SK-N-SH (cell line): ENCODE data around the gene ARHGAP23. TPM values are rescaled to one million over a fixed set of nuclear protein-coding genes. Genes with fewer than 3 reads are reported as not detected.

Experiments
- CTCF ChIA-PET: fragments of 300-600, 350-600 bp; formaldehyde crosslinking; extraction: SDS; loops from one replicate; lab custom pipeline; 2021; lab: Yijun Ruan, JAX
- POLR2A ChIA-PET: fragments of 350-600 bp; sonication (Branson Sonifier 250); formaldehyde crosslinking; extraction: SDS; loops from one replicate; lab custom pipeline; 2020; ENCODE audit warnings: antibody characterized with exemption, inconsistent platforms; lab: Yijun Ruan, JAX
- DNase-seq: peaks from one replicate; pipeline ENCODE4 v3.0.0; 2012
- H2AFZ ChIP-seq: fragments of 200-600 bp; sonication (generic); 2 replicates; pipeline ENCODE4 v1.8.1; 2016; ENCODE audit warnings: antibody characterized with exemption, mild to moderate bottlenecking, low read depth
- H3F3A ChIP-seq: fragments of 200-600 bp; sonication (generic); replicated peaks from 2 replicates; pipeline ENCODE3; 2016; ENCODE audit warnings: antibody characterized with exemption, mild to moderate bottlenecking; ENCODE audit not compliant: insufficient read depth
- H3K27ac ChIP-seq, 2 experiments: fragments of 200-500 bp in 1 of 2; fragments of 200-600 bp in 1 of 2; sonication (Bioruptor generic) in 1 of 2; sonication (generic), shearing (Covaris generic) in 1 of 2; 2 replicates each; pipeline versions ENCODE4 v1.5.1 to v1.6.1; 2014 to 2016; ENCODE audit warnings: low read depth in 2 of 2, inconsistent platforms in 1 of 2, low read length in 1 of 2, mild to moderate bottlenecking in 1 of 2, mixed read lengths in 1 of 2
- H3K27me3 ChIP-seq: fragments of 200-600 bp; sonication (generic), shearing (Covaris generic); 2 replicates; pipeline ENCODE4 v1.6.1; 2016; ENCODE audit warnings: mixed run types; ENCODE audit not compliant: insufficient read depth
- H3K36me3 ChIP-seq, 2 experiments: fragments of 200-500 bp in 1 of 2; fragments of 200-600 bp in 1 of 2; sonication (Bioruptor generic) in 1 of 2; sonication (generic) in 1 of 2; replicated peaks in 1 of 2; 2 replicates each; pipeline versions ENCODE3 to v1.5.1; 2014 to 2016; ENCODE audit warnings: low read length in 1 of 2, mild to moderate bottlenecking in 1 of 2; ENCODE audit not compliant: insufficient read depth in 2 of 2, control insufficient read depth in 1 of 2
- H3K4me1 ChIP-seq, 2 experiments: fragments of 200-500 bp in 1 of 2; fragments of 200-600 bp in 1 of 2; sonication (Bioruptor generic) in 1 of 2; sonication (generic), shearing (Covaris generic) in 1 of 2; 2 replicates each; pipeline versions ENCODE4 v1.5.1 to v1.6.1; 2014 to 2016; ENCODE audit warnings: low read depth in 1 of 2, low read length in 1 of 2, mixed run types in 1 of 2; ENCODE audit not compliant: insufficient read depth in 2 of 2, control insufficient read depth in 1 of 2
- H3K4me2 ChIP-seq: fragments of 200-600 bp; sonication (generic), shearing (Covaris generic); 2 replicates; pipeline ENCODE4 v1.6.1; 2017; ENCODE audit warnings: mixed run types
- H3K4me3 ChIP-seq, 2 experiments: fragments of 200-500 bp in 1 of 2; fragments of 200-600 bp in 1 of 2; sonication (Bioruptor generic) in 1 of 2; sonication (generic), shearing (Covaris generic) in 1 of 2; 2 replicates each; pipeline versions ENCODE4 v1.5.1 to v1.8.1; 2014 to 2016; ENCODE audit warnings: low read depth in 2 of 2, inconsistent platforms in 1 of 2, low read length in 1 of 2, mild to moderate bottlenecking in 1 of 2, mixed read lengths in 1 of 2, moderate library complexity in 1 of 2
- H3K79me2 ChIP-seq: fragments of 200-600 bp; sonication (generic); 2 replicates; pipeline ENCODE4 v1.8.1; 2017; ENCODE audit warnings: mild to moderate bottlenecking; ENCODE audit not compliant: insufficient read depth
- H3K9ac ChIP-seq: fragments of 200-600 bp; sonication (generic); 2 replicates; pipeline ENCODE4 v1.6.1; 2017; ENCODE audit warnings: mixed run types
- H3K9me2 ChIP-seq: fragments of 200-600 bp; sonication (generic); 2 replicates; pipeline ENCODE4 v1.6.1; 2017; ENCODE audit warnings: mixed run types
- H3K9me3 ChIP-seq: fragments of 200-600 bp; sonication (generic); 2 replicates; pipeline ENCODE4 v1.6.1; 2017; ENCODE audit warnings: mixed run types, mild to moderate bottlenecking, moderate library complexity
- H4K20me1 ChIP-seq: fragments of 200-600 bp; sonication (generic); 2 replicates; pipeline ENCODE4 v1.6.1; 2017; ENCODE audit warnings: mild to moderate bottlenecking, mixed run types; ENCODE audit not compliant: insufficient read depth
- EZH2phosphoT487 ChIP-seq: fragments of 200-600 bp; sonication (generic); IDR thresholded peaks from 2 replicates; pipeline ENCODE4 v1.6.1; 2017; ENCODE audit warnings: low read depth, mixed run types, mild to moderate bottlenecking, antibody characterized with exemption, moderate library complexity, borderline replicate concordance
- JUND ChIP-seq: IDR thresholded peaks from 2 replicates; pipeline ENCODE4 v1.4.0; 2012
- MEF2A ChIP-seq: IDR thresholded peaks from 2 replicates; pipeline ENCODE4 v1.4.0; 2012; ENCODE audit warnings: low read depth, borderline replicate concordance
- NRF1 ChIP-seq: IDR thresholded peaks from 2 replicates; pipeline ENCODE4 v1.6.1; 2012; ENCODE audit warnings: low read depth, mild to moderate bottlenecking, low read length
- POLR2AphosphoS5 ChIP-seq: IDR thresholded peaks from 2 replicates; pipeline ENCODE4 v1.6.1; 2012; ENCODE audit warnings: low read depth, low read length
- SIN3A ChIP-seq: IDR thresholded peaks from 2 replicates; pipeline ENCODE4 v1.6.1; 2012; ENCODE audit warnings: low read depth, mild to moderate bottlenecking, low read length, moderate library complexity, borderline replicate concordance
- SMC3 ChIP-seq: IDR thresholded peaks from 2 replicates; pipeline ENCODE4 v1.6.1; 2012; ENCODE audit warnings: low read depth, low read length, improper control_type of control experiment
- WGBS: methylation state at CpG from one replicate; pipeline ENCODE4 v1.1.6; 2017; ENCODE audit warnings: low lambda C conversion rate; 5-methylcytosine and 5-hydroxymethylcytosine counted together
- polyA plus RNA-seq, 3 experiments: library from polyadenylated mRNA; depleted of rRNA; stranded (reverse); fragments of >200 nt; gene quantifications; 2 replicates each; pipeline ENCODE4 v1.2.3, GENCODE V29; 2012
- TF ChIP-seq, protein P1 (sequence below): fragments of 200-600 bp; sonication (generic); IDR thresholded peaks from 2 replicates; pipeline ENCODE4 v1.6.1; 2017; ENCODE audit warnings: antibody characterized with exemption, mild to moderate bottlenecking, moderate library complexity
- TF ChIP-seq, protein P2 (sequence below): fragments of 150-350 bp; IDR thresholded peaks from 2 replicates; pipeline ENCODE4 v1.6.1; 2016; ENCODE audit warnings: mild to moderate bottlenecking, low read depth, low read length

ARHGAP23 gene
- polyA plus RNA-seq, 1 of the 3 experiments (the other 2 are of a cell fraction), result 19.2 TPM

DNA sequence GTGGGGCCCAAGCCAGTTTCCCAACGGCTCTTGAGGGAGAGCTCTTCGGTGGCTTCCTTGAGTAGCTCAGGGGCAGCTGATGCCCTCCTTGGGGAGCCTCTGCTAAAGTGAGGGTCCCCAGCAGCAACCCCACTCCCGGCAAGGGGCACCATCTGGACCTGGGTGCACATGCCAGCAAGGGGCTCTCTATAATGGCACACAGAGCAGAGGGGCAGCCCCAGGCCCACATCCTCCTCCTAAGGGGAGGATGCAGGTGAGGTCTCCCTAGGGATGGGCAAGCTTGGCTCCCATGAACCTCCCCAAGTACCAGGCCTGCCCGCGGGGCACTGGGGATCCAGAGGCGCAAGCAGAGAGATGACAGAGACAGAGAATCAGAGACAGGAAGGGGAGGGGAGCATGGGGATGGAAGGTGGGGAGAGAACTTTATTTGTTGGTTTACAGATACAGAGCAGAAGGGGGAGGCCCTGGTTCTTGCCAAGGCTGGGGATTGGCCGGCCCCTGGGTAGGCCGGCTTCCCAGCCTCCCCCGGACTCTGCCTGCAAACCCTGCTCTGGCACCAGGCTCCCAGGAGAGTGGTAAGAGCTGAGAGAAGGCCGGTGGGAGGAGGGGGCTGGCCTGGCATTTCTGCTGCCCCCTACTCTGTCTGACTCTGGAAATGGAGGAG, 116.0 kb downstream of the ARHGAP23 start:
- Histone ChIP-seq H3K27ac (no peak overlapping the region), H3K9me2 (no peaks in the 10 kb centered on the region), H3K36me3 (no peaks in the 10 kb centered on the region), H3K9ac (no peak overlapping the region), H3K4me3 (no peak overlapping the region), H3K4me2 (no peak overlapping the region), H3K4me1 (no peaks in the 10 kb centered on the region; a peak in 1 of 4 replicates), H3K27me3 (no peaks in the 10 kb centered on the region), H4K20me1 (no peaks in the 10 kb centered on the region), H3K9me3 (no peaks in the 10 kb centered on the region), H3F3A (no peaks in the 10 kb centered on the region), H3K79me2 (no peaks in the 10 kb centered on the region), H2AFZ (no peak overlapping the region)
- ChIA-PET POLR2A (no interaction called here), CTCF (interaction anchor here (1.0 to 5.2 kb wide), 5 partner anchors 14 to 124 kb away, joined by 3 to 21 read pairs (median 6); no protein-coding TSS in a partner anchor)
- 88% methylated on average over 7 of the region's 10 CpGs for WGBS
- TF ChIP-seq, protein P1, sequence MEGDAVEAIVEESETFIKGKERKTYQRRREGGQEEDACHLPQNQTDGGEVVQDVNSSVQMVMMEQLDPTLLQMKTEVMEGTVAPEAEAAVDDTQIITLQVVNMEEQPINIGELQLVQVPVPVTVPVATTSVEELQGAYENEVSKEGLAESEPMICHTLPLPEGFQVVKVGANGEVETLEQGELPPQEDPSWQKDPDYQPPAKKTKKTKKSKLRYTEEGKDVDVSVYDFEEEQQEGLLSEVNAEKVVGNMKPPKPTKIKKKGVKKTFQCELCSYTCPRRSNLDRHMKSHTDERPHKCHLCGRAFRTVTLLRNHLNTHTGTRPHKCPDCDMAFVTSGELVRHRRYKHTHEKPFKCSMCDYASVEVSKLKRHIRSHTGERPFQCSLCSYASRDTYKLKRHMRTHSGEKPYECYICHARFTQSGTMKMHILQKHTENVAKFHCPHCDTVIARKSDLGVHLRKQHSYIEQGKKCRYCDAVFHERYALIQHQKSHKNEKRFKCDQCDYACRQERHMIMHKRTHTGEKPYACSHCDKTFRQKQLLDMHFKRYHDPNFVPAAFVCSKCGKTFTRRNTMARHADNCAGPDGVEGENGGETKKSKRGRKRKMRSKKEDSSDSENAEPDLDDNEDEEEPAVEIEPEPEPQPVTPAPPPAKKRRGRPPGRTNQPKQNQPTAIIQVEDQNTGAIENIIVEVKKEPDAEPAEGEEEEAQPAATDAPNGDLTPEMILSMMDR, result no peak
- no peak for TF ChIP-seq EZH2phosphoT487
- no peak for TF ChIP-seq MEF2A
- no peak for TF ChIP-seq JUND
- no peak for TF ChIP-seq SMC3
- TF ChIP-seq POLR2AphosphoS5, result no peak
- no peak for TF ChIP-seq SIN3A
- TF ChIP-seq, protein P2, sequence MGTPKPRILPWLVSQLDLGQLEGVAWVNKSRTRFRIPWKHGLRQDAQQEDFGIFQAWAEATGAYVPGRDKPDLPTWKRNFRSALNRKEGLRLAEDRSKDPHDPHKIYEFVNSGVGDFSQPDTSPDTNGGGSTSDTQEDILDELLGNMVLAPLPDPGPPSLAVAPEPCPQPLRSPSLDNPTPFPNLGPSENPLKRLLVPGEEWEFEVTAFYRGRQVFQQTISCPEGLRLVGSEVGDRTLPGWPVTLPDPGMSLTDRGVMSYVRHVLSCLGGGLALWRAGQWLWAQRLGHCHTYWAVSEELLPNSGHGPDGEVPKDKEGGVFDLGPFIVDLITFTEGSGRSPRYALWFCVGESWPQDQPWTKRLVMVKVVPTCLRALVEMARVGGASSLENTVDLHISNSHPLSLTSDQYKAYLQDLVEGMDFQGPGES, result no peak
- no peak for DNase-seq

- Histone ChIP-seq H3K27me3 (no peaks in the 10 kb centered on the region), H4K20me1 (no peaks in the 10 kb centered on the region)
- WGBS, result 88% methylated on average over 3 of the region's 7 CpGs
These were observed 116.6 kb downstream of the ARHGAP23 start for GRCh38 chr17:38544839-38545209.

More at GRCh38 chr17:38544839-38545209, 116.6 kb downstream of the ARHGAP23 start:
- Histone ChIP-seq H3K4me2 (no peak overlapping the region), H3K4me3 (no peak overlapping the region), H3K27ac (no peak overlapping the region), H3K79me2 (no peaks in the 10 kb centered on the region), H3F3A (no peaks in the 10 kb centered on the region), H2AFZ (no peak overlapping the region), H3K36me3 (no peaks in the 10 kb centered on the region), H3K9ac (no peak overlapping the region), H3K4me1 (no peaks in the 10 kb centered on the region; a peak in 1 of 4 replicates), H3K9me2 (no peaks in the 10 kb centered on the region), H3K9me3 (no peaks in the 10 kb centered on the region)
- ChIA-PET POLR2A (no interaction called here), CTCF (interaction anchor here (1.0 to 5.2 kb wide), 4 partner anchors 11 to 123 kb away, joined by 3 to 21 read pairs (median 6); no protein-coding TSS in a partner anchor)
- no peak for TF ChIP-seq NRF1
- no peak for DNase-seq
